ENCODE results near the gene ANK3.
A peak's percentile ranks its signal among the peaks of the same experiment; 100 is the strongest.

The ANK3 gene

DNA sequence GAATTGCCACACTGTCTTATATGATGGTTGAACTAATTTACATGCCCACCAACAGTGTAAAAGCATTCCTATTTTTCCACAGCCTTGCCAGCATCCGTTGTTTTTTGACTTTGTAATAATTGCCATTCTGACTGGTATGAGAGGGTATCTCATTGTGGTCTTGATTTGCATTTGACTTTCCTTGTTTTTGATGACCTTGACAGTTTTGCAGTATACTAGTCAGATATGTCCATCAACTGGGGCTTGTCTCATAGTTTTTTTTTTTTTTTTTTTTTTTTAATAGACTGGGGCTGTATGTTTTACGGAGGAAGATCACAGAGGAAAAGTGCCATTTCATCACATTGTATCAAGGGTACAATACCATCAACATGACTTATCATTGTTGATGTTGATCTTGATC is 220.6 kb downstream of the ANK3 start:
- no peak for DNase-seq

DNA sequence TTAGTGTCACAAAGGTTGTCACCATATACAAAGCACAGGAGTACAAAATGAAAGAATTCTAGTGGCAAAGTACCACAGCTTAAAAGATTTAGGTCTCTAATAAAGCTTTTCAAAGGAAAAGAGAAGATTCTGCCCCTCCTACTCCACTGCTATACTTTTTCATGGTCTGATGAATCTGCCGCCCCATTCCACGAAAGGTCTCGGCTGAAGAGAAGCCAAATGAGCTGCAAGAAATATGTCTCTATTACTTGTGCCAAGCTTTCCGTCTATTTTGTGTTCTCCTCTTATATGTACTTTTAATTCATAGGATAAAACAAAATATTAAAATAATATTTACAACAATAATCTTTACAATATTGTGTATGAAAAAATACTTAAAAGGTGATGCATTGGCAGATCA is 222.6 kb downstream of the ANK3 start:
- DNase-seq = no peak

DNA sequence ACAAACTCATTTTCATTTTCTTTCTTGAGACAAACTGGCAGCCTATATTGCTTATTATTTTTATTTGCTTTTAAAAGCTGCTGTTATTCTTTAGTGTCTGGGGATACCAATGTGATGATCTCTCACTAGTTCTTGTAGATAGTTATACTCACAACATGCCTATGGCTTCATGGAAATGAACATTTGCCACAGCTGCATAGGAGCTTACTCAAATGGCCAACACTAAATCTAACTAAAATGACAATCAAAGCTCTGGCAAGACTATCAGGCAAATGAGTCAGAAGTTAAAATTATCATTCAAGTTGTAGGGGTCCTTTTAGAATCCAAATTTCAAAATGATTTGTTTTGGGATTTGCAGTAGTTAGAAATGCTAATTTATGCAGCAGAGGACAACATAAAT is 225.9 kb downstream of the ANK3 start:
- no peak for DNase-seq

DNA sequence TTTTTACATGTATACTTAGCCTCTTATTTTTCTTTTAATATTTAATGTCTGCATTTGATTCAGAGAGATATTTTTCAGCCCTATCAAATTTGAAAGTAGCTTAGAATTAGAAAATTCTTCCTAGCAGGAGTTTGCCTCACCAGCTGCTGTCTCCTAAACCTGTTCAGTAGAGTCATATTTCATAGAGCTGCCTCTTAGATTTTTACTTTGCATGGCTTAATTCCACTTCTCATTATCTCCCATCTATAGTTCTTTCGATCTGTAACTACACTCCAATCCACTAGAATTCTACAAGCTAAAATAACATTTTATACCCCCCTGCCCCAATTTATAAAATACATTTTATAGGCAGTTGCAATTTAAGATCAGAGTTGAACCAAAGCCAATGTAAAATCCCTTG is 227.0 kb downstream of the ANK3 start:
- no peak for DNase-seq

DNA sequence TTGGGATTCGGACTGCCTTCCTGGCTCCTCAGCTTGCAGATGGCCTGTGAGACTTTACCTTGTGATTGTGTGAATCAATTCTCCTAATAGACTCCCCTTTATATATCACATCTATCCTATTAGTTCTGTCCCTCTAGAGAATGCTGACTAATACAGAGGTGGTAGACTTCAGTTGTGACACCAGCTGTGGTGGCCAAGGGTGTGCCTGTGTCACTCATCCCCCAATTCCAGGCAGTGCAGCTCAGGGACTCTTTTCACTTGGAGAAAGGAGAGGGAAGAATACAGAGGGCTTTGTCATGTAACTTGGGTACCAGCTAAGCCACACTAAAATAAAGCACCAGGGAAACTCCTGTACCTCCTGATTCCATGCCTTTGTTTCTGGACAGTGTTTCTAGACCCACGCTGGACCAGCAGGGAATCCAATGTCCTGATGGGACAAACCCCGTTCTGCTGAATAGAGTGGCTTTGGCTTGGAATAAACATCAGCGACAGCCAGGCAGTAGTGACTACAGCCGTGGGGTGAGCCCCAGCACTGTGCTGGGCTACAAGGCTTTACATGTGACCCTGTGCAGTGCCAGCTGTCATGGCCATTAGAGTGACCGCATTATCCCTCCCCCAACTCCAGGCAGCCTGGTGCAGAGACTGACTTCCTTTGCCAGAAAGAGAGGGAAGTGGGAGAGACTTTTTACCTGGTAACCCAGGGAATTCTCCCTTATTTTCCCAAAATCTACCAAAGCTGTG is 233.6 kb downstream of the ANK3 start:
- no peak for DNase-seq

DNA sequence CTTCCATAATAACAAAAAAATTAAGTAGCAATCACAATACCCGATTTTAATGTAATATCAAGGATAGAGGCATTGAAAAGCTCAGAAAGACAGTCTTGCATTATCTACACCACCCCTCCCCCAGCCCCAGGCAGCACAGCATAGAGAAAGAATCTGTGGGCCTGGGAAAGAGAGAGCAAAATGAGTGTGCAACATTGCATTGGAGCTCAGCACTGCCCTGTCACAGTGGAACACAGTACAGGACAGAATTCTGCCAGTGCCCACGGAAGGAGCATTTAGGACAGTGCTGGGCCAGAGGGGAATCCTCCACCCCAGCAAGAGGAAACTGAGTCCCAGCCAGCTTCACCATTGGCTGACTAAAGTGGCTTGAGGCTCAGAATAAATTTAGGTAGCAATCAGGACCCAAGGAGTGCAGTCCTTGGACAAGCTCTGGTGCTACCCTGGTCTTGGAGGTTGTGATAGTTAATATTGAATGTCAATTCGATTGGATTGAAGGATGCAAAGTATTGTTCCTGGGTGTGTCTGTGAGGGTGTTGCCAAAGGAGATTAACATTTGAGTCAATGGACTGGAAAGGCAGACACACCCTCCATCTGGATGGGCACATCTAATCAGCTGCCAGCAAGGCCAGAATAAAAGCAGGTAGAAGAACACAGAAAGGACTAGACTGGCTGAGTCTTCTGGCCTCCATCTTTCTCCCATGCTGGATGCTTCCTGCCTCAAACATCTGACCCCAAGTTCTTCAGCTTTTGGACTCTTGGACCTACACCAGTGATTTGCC is 234.4 kb downstream of the ANK3 start:
- no peak for DNase-seq

DNA sequence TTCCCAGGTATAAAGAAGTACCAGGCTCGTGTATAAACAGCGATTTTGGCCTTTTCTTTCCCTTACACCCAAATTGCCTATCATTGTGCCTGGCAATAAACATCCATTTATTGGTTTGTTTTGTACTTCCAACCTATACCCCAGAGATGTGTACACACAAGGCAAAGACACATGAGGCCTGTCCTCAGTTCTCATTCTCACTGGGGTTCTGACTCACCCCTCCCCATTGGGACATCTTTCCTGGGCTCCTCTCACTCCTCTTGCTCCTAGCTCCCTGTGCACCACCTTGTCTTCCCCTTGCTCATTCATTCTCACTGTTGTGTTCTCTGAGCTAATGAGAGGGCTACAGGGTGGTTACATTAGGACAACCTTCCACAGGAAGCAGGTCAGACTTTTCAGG is 240.7 kb downstream of the ANK3 start:
- DNase-seq = no peak

DNA sequence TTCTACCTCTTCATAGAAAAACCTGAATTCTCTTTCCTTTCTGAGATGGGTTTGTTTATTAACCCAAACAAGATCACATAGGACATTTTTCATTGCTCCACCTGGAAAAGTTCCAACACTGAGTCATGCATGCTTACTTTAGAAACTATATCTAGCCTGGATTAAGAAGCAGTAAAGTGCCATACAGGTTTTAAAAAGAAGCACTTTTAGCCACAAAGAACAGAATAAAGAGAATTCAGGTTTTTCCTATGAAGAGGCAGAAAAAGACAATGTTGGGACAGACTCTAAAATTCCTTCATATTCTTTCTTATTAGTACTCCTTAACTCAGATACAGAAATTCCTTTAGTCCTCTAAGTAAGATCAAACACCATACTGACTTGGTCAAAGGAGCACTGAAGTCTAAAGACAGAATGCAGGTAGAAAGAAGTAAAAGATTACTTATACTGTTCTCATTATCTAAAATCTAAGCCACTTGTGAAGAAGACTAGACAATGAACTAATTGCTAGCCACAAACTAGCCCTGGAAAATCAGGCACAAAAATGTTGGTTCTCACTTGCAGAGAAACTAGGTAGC is 241.3 kb downstream of the ANK3 start:
- no peak for DNase-seq

DNA sequence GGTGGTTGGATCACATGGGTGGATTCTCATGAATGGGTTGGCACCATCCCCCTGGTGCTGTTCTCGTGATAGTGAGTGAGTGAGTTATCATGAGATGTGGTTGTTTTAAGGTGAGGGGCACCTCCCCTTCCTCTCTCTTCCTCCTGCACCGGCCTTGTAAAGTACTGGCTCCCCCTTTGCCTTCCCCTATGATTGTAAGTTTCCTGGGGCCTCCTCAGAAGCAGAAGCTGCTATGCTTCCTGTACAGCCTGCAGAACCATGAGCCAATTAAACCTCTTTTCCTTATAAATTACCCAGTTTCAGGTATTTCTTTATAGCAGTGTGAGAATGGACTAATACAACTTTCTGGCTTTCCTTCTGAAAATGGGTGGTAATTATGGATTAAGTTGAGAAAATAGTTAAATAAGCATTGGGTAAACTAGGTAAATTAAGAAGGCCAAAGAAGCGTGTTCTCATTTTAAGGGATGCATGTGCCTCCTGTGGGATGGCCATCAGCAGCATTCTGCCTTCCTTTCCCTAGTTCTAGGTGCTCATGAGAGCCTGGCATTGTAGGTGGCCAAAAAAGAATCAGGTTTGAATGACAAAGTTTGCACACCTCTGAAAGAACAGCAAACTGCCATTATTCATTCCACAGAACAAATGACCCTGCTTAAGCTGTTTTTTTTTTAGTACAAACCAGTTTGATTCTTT is 242.0 kb downstream of the ANK3 start:
- no peak for DNase-seq

DNA sequence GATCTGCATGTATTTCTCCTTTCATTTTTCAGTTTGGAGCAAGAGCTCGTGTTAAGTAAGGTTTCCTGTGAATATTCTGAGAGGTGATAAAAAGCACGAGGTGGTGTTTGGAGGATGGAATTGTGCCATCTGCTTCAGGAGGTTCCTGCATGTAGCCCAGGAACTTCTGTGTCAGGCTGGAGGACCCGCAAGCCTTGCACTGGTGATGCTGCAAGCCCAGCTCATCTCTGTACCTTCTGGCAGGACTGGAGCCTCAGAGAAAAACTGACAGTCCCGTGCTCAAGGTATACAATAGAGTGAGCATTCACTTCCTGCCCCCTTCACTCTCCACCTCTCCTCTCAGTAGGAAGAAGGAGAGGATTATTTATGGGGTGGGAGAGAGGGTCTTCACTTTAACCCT is 242.7 kb downstream of the ANK3 start:
- no peak for DNase-seq

DNA sequence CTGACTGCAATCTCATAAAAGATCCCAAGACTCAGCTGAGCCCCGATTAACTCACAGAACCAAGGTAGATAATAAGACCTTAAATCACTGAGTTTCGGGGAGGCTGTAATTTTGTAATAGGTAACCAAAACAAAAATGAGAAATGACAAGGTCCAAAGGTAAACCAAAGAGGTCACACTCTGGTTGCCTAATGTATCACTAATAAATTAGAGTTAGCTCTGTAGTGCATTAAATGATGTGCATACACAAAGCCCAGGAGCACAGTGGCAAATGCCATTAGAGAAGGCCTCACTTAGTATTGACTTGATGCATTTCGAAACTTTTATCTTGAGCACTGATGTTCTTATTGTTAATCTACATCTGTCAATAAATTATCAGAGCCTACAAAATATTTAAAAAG is 245.6 kb downstream of the ANK3 start:
- no peak for DNase-seq

DNA sequence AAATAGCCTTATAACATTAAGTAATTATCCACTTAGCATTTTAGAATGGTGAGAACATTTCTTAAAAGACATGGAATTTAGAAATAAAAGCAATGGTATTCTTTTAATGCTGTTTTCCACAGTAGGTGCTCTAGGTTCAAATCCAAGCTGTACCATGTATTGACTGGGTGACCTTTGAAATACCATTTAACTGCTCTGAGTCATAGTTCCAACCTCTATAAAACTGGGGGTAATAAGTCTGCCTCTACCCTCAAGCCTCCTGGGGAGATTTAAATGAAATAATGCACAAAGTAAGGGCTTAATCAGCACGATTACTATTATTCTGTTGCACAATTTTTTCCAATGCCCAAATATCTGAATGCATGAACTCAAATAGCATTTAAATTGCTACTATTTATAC is 246.9 kb downstream of the ANK3 start:
- DNase-seq = no peak

DNA sequence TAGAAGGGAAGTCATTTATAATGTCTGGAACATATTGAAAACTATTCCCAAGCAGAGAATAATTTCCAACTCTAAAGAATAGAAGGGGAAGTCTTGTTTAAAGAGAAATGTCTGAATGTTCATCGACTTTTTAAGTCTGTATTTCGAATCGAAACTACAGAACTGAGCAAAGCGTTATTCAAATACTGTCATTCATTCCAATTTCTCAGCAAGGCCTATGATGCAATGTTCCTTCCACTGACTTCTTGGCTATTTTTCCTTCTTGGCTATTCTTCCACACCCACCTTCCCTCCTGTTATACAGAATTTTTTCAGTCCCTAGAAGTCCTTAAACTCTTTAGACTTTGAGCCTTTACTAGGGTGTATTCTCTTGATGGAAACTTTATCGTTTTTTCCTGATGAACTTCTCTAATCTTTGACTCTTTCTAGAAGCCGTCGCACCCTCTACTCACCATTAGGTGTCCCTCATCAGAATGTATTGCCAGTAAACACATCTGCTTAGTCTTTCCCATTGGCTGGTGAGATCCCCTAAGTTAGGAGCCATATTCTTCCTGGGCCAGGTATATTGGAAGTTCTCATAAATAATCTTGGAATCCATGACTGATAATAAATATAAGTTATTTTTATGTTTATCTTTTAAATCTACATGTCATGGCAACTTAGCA is 247.6 kb downstream of the ANK3 start:
- DNase-seq = no peak

DNA sequence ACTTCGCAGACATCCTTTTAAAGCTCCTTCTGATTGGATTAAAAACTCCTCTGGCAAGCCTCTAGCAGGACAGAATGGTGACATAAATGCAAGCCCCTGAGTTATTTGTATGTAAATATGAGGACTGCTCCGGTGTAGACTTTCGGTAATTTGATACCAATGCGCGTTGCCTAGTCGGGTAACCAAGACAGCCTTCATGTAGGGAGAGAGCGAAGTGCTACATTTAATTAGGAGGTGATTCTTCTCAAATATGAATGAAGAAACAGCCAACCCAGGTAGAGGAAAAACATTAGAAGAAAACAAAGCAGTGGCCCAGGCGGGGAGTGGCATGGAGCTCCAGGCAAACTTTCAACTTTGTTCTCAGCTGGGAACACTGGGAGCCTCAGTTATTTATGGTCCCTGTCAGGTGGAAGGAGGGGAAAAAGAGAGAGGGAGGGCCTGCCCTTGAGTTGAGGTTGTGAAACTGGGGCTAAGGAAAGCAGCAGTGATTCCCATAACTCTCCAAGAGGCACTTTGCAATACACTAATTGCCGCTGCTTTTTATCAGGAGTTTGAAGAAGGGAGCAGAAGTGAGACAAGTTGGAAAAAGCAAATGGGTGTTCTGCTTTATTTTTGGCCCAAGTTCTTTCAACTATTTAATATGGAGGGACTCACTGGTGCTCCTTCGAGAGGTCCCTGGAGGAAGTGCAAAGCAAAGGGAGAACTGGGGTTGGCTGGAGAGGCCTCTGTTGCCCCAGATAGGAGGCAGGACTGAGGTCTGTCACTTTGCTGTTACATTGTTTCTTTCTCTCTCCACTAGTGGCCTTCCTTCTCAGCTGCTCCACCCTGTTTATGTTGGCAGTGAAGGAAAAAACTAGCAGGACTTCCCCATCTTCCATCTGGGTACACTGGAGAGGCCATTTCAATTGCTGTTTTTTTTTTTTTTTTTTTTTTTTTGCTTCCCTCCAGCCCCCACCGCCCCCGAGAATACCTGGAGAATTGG is 248.7 kb downstream of the ANK3 start:
- DNase-seq = peak; percentile 0

DNA sequence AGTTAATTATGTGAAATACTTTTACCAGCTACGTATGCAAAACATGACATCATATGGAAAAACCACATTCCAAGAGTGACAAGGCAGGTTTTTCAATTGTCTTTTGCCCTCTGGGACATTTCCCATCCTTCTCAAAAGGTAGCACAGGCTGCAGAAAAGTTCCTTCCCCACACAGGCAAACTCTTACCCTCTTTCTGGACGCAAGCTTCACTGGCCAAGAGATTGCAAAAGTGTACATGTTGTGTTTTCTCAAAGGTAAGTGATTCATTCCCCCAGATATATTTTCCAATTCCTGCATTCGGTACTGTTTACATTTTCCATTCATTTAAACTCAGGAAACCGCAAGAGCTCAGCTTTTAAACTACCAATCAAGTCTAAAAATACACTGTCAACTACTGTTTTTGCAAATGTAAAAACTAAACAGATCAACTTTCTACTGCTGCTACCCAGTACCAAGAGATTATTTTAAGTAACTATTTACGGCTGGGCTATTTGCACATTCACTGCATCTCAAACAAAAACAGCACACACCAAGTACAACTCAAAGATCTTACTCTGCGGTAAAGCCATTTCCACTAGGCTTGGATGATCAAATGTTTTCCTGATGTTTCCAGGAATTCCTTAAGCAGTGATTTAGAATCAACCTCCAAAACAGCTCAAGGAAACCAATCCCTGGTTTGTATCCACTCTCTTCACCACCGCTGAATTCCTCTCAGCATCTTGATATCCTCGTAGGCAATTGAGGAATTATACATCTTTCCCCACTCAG is 249.7 kb downstream of the ANK3 start:
- no peak for DNase-seq

DNA sequence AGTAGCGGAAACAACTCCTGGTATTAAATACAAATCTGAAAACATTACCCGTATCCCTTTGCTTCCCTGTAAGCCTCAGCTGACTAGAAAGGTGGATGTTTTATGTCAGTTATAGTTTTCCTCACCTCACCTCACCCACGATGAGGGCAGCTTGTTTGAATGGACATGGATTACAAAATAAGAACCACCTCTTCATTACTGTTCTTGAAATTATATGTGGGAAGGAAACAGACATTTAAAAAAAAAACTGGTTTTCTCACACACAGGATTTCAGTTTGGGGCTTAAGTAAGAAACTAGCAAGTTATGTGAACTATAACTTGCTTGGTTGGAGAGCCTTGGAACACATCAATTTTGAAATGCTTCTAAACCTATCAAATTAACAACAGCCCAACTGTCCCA is 250.4 kb downstream of the ANK3 start:
- DNase-seq = no peak

DNA sequence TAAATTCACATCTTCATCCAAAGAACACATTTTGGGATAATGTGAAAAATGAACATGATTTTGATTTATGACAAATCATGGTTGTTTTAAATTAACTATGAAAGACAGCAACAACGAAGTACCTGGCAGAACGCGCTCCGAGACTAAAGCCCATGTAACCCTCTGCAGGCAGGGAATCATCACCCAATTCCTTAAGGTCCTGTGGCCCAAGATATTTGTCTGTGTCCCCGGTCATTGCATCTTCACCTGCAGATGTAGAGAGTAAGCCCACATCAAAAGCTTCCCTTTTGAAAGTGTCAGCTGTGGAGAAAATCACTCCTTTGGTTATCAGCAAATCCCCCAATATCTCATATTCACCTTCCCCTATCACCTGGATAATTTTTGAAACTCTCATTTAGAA is 250.8 kb downstream of the ANK3 start:
- DNase-seq = no peak

DNA sequence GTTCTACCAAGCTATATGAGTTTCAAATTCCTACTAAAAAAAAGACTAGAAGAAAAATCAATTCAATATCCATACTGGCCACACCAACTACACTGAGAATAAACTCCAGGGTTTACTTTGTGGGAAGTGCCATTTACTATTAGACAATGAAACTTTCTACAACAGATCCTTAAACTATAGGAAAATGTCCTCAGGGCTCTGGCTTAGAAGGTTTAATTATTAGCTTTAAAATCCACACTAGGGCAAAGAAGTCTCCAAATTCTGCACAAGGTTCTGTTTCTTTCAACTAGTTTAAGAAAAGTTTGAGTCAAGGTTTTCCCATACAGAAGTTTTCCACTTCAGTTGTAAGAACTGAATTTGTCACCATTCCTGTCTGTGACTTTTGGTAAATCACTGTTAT is 251.6 kb downstream of the ANK3 start:
- no peak for DNase-seq

DNA sequence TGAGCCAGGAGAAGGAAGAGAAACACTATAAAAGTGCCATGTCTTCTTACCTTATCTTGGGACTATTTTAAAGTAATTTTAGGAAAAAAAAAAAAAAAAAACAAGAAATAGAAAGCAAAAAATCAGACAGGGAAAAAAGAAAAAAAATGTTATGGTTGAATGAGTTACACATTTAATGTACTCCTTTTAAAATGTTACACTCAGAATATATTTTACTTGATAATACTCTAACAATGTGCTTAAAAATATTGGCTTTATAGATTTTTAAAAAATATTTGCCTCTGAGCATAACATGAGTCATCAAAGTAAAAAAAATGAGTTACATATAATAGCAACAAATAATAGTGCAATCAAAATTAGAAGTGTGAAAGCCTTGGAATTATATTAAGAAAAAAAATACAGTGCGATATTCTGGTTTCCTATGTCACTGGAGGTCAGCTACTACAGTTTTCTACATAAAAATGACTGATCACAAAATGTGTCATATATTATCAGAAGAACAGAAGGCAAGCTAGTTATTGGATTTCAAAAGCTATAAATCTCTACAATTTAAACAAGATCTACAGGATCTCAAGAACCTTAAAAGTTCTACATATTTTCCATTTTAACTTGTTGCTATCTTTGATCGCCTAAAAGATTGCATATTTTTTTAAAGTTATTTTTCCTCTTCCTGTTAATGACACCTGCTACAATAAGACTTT is 252.2 kb downstream of the ANK3 start:
- DNase-seq = no peak

DNA sequence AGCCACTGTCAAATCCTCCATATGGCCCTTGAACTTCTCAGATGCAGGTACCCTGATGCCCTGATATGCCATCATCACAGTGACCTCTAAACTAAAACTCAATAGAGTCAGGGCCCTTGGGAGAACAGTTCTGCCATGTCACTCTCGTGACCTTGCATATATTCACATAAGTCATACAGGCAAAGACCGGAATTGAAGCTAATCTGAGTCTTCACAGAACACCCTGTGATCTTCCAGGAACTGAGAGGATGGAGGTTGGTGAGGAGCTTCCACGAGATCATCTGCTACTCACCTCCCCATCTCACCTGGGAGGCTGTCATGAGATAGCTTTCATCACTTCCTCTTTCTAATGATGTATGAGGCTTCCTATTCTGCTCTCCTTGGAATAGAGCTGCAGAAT is 254.7 kb downstream of the ANK3 start:
- no peak for DNase-seq
